Mesenchymal stem cell (in vitro differentiated cells and primary cell): ENCODE results near the gene MYO1E.

Experiments
- DNase-seq: peaks from one replicate; pipeline ENCODE4 v3.0.0-alpha.2; 2013
- H2AFZ ChIP-seq: one replicate; pipeline ENCODE4 v1.6.1; 2013; ENCODE audit warnings: low read depth, mild to moderate bottlenecking, control low read depth, inconsistent platforms, low read length, moderate library complexity
- H2AK5ac ChIP-seq: 2 replicates; pipeline ENCODE4 v1.6.1; 2013; ENCODE audit warnings: low read length, moderate library complexity, mild to moderate bottlenecking, inconsistent platforms; ENCODE audit not compliant: severe bottlenecking
- H2BK120ac ChIP-seq: one replicate; pipeline ENCODE4 v1.6.1; 2013; ENCODE audit warnings: low read depth, mild to moderate bottlenecking, inconsistent platforms, low read length, moderate library complexity
- H2BK12ac ChIP-seq, 2 experiments: one replicate each; pipeline ENCODE4 v1.6.1; 2013; ENCODE audit warnings: inconsistent platforms in 2 of 2, low read length in 2 of 2, mild to moderate bottlenecking in 2 of 2, moderate library complexity in 2 of 2, control low read depth in 1 of 2
- H2BK15ac ChIP-seq: one replicate; pipeline ENCODE4 v1.6.1; 2013; ENCODE audit warnings: mild to moderate bottlenecking, low read depth, inconsistent platforms; ENCODE audit not compliant: poor library complexity, severe bottlenecking
- H2BK5ac ChIP-seq: 2 replicates; pipeline ENCODE4 v1.6.1; 2013; ENCODE audit warnings: low read depth, mild to moderate bottlenecking, low read length, control low read depth, inconsistent platforms; ENCODE audit not compliant: poor library complexity, severe bottlenecking
- H3K14ac ChIP-seq, 2 experiments: one replicate each; pipeline ENCODE4 v1.6.1; 2013; ENCODE audit warnings: inconsistent platforms in 2 of 2, low read length in 2 of 2, control low read depth in 1 of 2, mild to moderate bottlenecking in 1 of 2, moderate library complexity in 1 of 2
- H3K18ac ChIP-seq, 2 experiments: one replicate each; pipeline ENCODE4 v1.6.1; 2013; ENCODE audit warnings: inconsistent platforms in 2 of 2, low read length in 2 of 2, control low read depth in 1 of 2, low read depth in 1 of 2, mild to moderate bottlenecking in 1 of 2
- H3K23ac ChIP-seq, 2 experiments: one replicate each; pipeline ENCODE4 v1.6.1; 2013; ENCODE audit warnings: inconsistent platforms in 2 of 2, low read length in 2 of 2, mild to moderate bottlenecking in 2 of 2, moderate library complexity in 2 of 2, control low read depth in 1 of 2
- H3K27ac ChIP-seq: 2 replicates; pipeline ENCODE4 v1.5.1; 2013; ENCODE audit warnings: mild to moderate bottlenecking, moderate library complexity, low read length, control low read depth, inconsistent platforms; ENCODE audit not compliant: poor library complexity, severe bottlenecking
- H3K27me3 ChIP-seq, 2 experiments: 2 replicates each; pipeline versions ENCODE4 v1.6.1 to v1.7.0; 2013; ENCODE audit warnings: low read length in 2 of 2, mild to moderate bottlenecking in 2 of 2, moderate library complexity in 2 of 2, control low read depth in 1 of 2, inconsistent platforms in 1 of 2; ENCODE audit not compliant: control insufficient read depth in 1 of 2, insufficient read depth in 1 of 2
- H3K36me3 ChIP-seq, 2 experiments: 2 replicates each; pipeline versions ENCODE4 v1.6.1 to v1.7.0; 2013; ENCODE audit warnings: low read length in 2 of 2, control low read depth in 1 of 2, inconsistent platforms in 1 of 2, low read depth in 1 of 2, mild to moderate bottlenecking in 1 of 2; ENCODE audit not compliant: insufficient read depth in 2 of 2, control insufficient read depth in 1 of 2
- H3K4ac ChIP-seq, 2 experiments: one replicate each; pipeline ENCODE4 v1.6.1; 2013; ENCODE audit warnings: inconsistent platforms in 2 of 2, low read length in 2 of 2, mild to moderate bottlenecking in 2 of 2, moderate library complexity in 2 of 2, control low read depth in 1 of 2, low read depth in 1 of 2
- H3K4me1 ChIP-seq: 2 replicates; pipeline ENCODE4 v1.6.1; 2013; ENCODE audit warnings: low read depth, low read length, control low read depth; ENCODE audit not compliant: control insufficient read depth, insufficient read depth
- H3K4me2 ChIP-seq: 2 replicates; pipeline ENCODE4 v1.6.1; 2013; ENCODE audit warnings: low read length, mild to moderate bottlenecking, inconsistent platforms; ENCODE audit not compliant: poor library complexity, severe bottlenecking
- H3K4me3 ChIP-seq, 2 experiments: 2 replicates each; pipeline versions ENCODE4 v1.5.1 to v1.7.0; 2013; ENCODE audit warnings: low read length in 2 of 2, mild to moderate bottlenecking in 2 of 2, control low read depth in 1 of 2, low read depth in 1 of 2; ENCODE audit not compliant: insufficient read depth in 1 of 2
- H3K79me1 ChIP-seq: replicated peaks from 2 replicates; pipeline ENCODE4 v1.6.1; 2013; ENCODE audit warnings: mild to moderate bottlenecking, control low read depth, low read length, inconsistent platforms; ENCODE audit not compliant: poor library complexity, severe bottlenecking
- H3K9ac ChIP-seq: 2 replicates; pipeline ENCODE4 v1.7.0; 2013; ENCODE audit warnings: mild to moderate bottlenecking, low read length, moderate library complexity
- H3K9me3 ChIP-seq: 2 replicates; pipeline ENCODE4 v1.7.0; 2013; ENCODE audit warnings: mild to moderate bottlenecking, low read length; ENCODE audit not compliant: control insufficient read depth
- H4K8ac ChIP-seq: one replicate; pipeline ENCODE4 v1.6.1; 2013; ENCODE audit warnings: inconsistent platforms, mild to moderate bottlenecking, low read length, moderate library complexity
- H4K91ac ChIP-seq: one replicate; pipeline ENCODE4 v1.6.1; 2013; ENCODE audit warnings: mild to moderate bottlenecking, low read length, inconsistent platforms
- WGBS: methylation state at CpG from one replicate; pipeline ENCODE4 v1.1.7; 2013; ENCODE audit warnings: mixed read lengths; 5-methylcytosine and 5-hydroxymethylcytosine counted together

The MYO1E gene

DNA sequence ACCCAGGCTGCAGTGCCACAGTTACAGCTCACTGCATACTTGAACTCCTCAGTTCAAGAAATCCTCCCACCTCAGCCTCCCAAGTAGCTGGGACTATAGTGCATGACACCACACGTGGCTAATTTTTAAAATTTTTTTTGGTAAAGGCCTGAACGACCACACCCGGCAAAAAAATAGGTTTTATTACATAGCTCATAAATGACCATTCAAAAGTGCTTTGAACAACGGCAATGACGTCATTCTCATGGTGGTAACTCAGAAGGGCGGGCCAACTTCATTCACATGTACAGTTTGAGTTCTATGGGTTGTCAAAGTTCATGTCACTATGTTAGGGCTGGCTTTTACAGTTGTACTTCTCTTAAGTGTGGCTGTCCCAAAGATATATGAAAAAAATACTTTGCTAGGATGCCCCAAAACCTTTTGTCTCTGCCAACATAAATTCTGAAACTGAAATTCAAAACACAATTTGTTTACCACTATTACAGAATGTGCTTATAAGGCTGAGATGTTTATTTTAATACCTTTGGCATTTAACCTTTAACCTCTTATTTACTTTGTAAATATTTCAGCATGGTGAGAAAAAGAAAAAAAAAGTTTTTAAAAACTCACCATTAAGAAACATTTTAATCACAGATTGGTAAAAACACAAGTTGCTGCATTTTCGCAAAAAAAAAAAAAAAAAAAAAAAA, 6.2 kb downstream of the MYO1E start:
- Histone ChIP-seq H3K79me1 (peaks cover 2% of the 10 kb centered on the region), H3K4ac (no peak overlapping the region), H3K9ac (peak overlapping the region; percentile 20), H3K4me2 (no peak overlapping the region), H3K27me3 (no peaks in the 10 kb centered on the region), H3K18ac (no peak overlapping the region), H2BK12ac (no peak overlapping the region), H3K9me3 (no peaks in the 10 kb centered on the region), H3K4me3 (no peak overlapping the region), H2BK5ac (no peak overlapping the region), H3K36me3 (peaks cover 0 to 42% of the 10 kb centered on the region in 2 experiments), H2AFZ (no peak overlapping the region), H2BK120ac (no peak overlapping the region), H2BK15ac (no peak overlapping the region), H3K14ac (no peak overlapping the region), H4K8ac (no peak overlapping the region), H3K27ac (no peak overlapping the region), H4K91ac (no peak overlapping the region), H2AK5ac (no peak overlapping the region), H3K23ac (no peak overlapping the region), H3K4me1 (peaks cover 6% of the 10 kb centered on the region)
- DNase-seq, result no peak
- 69% methylated on average over 7 of the region's 7 CpGs for WGBS

GRCh38 chr15:59364248-59364647, 8.4 kb downstream of the MYO1E start:
- 83% methylated on average over 2 of the region's 4 CpGs for WGBS
- Histone ChIP-seq H3K23ac (no peak overlapping the region), H3K18ac (peak overlapping the region in 1 of 2 experiments; percentile 57), H3K79me1 (peaks cover 12% of the 10 kb centered on the region), H3K4me2 (no peak overlapping the region), H2BK120ac (no peak overlapping the region), H2BK15ac (no peak overlapping the region), H4K8ac (no peak overlapping the region), H3K36me3 (peaks cover 0 to 58% of the 10 kb centered on the region in 2 experiments), H2BK12ac (no peak overlapping the region), H3K27me3 (no peaks in the 10 kb centered on the region), H2AK5ac (no peak overlapping the region), H2AFZ (no peak overlapping the region), H4K91ac (no peak overlapping the region), H3K4ac (no peak overlapping the region), H3K9me3 (no peaks in the 10 kb centered on the region), H3K14ac (no peak overlapping the region), H3K27ac (no peak overlapping the region), H3K9ac (no peak overlapping the region), H3K4me3 (no peak overlapping the region), H3K4me1 (peaks cover 10% of the 10 kb centered on the region), H2BK5ac (no peak overlapping the region)
- no peak for DNase-seq

DNA sequence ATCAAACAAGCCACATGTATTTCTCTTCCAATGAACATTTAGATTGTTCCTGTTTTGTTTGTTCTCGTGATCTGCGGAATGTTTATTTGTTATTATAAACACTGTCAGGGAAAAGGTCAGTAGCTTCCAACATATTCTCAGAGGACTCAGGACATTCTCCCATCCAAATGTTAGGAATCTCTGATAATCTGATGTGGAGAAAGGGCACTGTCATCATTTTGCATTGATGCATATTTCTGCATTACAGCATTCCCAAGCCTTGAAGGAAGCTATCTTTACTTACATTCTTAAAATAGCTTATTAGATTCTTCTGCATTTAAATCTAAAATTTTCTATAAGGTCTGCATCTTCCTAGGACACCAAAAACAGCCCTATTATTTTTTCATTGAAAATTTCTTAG, 10.3 kb downstream of the MYO1E start:
- H2AFZ ChIP-seq, result no peak overlapping the region
- H4K8ac ChIP-seq, result no peak overlapping the region
- WGBS, result no CpG with 5 or more reads among the region's 2 CpGs
- no peaks in the 10 kb centered on the region for H3K9me3 ChIP-seq
- H3K18ac ChIP-seq, result no peak overlapping the region
- peaks cover 0 to 56% of the 10 kb centered on the region in 2 experiments for H3K36me3 ChIP-seq
- no peak overlapping the region for H2BK120ac ChIP-seq
- H4K91ac ChIP-seq, result no peak overlapping the region
- H3K14ac ChIP-seq, result no peak overlapping the region
- DNase-seq, result no peak
- H3K9ac ChIP-seq, result no peak overlapping the region
- H3K23ac ChIP-seq, result no peak overlapping the region
- no peak overlapping the region for H2BK12ac ChIP-seq
- no peak overlapping the region for H2BK5ac ChIP-seq
- H3K4me2 ChIP-seq, result no peak overlapping the region
- H3K27ac ChIP-seq, result no peak overlapping the region
- no peak overlapping the region for H3K4ac ChIP-seq
- no peaks in the 10 kb centered on the region for H3K27me3 ChIP-seq
- H2BK15ac ChIP-seq, result no peak overlapping the region
- peaks cover 10% of the 10 kb centered on the region for H3K4me1 ChIP-seq
- no peak overlapping the region for H3K4me3 ChIP-seq
- no peak overlapping the region for H2AK5ac ChIP-seq
- H3K79me1 ChIP-seq, result peaks cover 10% of the 10 kb centered on the region

DNA sequence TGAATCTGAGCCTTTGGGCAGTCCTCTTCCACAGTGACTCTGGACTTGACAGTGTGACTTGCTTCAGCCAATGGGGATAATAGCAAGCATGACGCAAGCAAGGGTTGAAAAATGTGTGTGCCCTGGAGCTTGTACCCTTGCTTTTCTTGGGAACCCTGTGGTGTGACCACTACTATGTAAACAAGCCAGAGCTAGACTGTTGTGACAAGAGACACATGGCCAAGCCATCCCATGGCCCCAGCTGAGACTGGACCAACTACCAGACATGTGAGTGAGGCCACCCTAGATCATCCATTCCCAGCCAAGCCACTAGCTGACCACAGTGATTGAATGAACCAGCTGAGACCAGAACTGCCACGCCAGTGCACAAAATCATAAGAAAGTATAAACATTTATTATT, 11.8 kb downstream of the MYO1E start:
- H4K91ac ChIP-seq, result no peak overlapping the region
- H3K4ac ChIP-seq, result no peak overlapping the region
- H2BK120ac ChIP-seq, result no peak overlapping the region
- H3K79me1 ChIP-seq, result peaks cover 14% of the 10 kb centered on the region
- no peak overlapping the region for H2BK15ac ChIP-seq
- H3K23ac ChIP-seq, result no peak overlapping the region
- no peak overlapping the region for H2BK5ac ChIP-seq
- no peaks in the 10 kb centered on the region for H3K9me3 ChIP-seq
- peaks cover 7% of the 10 kb centered on the region for H3K4me1 ChIP-seq
- no peak overlapping the region for H3K14ac ChIP-seq
- peak overlapping the region in 1 of 2 experiments; percentile 18 for H3K18ac ChIP-seq
- H3K36me3 ChIP-seq, result peaks cover 0 to 61% of the 10 kb centered on the region in 2 experiments
- H3K9ac ChIP-seq, result no peak overlapping the region
- no peak overlapping the region for H2AK5ac ChIP-seq
- no peak overlapping the region for H3K4me2 ChIP-seq
- H4K8ac ChIP-seq, result no peak overlapping the region
- no peak overlapping the region for H3K27ac ChIP-seq
- WGBS, result 93% methylated on average over 1 of the region's 2 CpGs
- peak overlapping the region in 1 of 2 experiments; percentile 66 for H2BK12ac ChIP-seq
- H3K27me3 ChIP-seq, result no peaks in the 10 kb centered on the region
- H2AFZ ChIP-seq, result no peak overlapping the region
- no peak overlapping the region for H3K4me3 ChIP-seq
- DNase-seq, result peak; percentile 96
